ENCODE measurements around the gene NR3C2.
"Not testable (repeated sequence)": the region's sequence is repeated elsewhere in the genome, so short reads cannot be mapped to it uniquely, and the experiment has no call there.

Gene NR3C2

DNA sequence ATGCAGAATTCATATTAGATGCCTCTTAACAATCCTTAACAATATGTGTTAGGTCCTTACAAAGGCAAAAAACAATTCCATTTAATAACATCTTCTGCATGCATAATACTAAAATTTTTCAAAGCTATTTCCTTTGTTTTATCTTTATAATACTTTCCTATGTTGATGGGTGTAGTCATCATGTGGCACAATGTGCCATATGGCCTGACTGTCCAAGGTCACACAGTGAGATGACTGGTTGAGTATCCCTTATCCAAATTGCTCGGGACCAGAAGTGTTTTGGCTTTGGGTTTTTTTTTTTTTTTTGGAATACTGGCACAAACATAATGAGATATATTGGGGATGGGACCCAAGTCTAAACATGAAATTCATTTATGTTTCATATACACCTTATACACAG lies 77.7 kb downstream of the NR3C2 start:
- no peak for DNase-seq

DNA sequence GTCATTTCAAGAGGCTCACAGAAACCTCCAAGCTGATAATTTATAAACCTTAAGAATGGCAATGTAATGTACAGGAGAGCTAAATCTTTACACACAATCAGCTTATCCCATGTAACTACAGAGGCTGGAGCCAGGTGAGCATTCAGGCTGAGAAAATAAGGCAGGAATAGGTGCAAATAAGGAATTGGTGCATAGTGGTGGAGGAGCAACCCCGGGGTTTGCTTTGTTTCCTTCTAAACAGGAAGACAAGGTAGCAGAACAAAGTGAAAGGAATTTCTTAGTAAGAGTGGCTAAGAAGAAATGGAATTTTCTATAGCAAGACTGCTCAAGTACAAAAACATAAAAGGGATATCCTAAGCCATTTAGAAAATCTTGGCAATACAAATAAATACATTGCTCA lies 82.4 kb downstream of the NR3C2 start:
- DNase-seq = no peak

- no peak for DNase-seq
Observed at GRCh38 chr4:148355442-148356123, 86.6 kb downstream of the NR3C2 start.

DNA sequence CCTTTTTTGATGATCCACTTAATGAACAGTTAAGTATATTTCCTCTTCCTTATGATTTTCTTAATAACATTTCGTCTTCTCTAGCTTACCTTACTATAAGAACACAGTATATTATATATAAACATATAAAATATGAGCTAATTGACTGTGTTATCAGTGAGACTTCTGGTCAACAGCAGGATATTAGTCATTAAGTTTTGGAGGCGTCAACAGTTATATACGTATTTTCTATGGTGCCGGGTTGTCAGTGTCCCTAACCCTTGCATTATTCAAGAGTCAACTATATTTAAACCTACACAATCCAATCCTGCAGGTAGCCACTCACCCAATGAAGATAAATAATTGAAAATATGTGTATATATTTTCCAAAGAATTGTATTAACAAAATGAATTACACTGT lies 88.0 kb downstream of the NR3C2 start:
- no peak for DNase-seq

GRCh38 chr4:148353571-148353970 lies 88.6 kb downstream of the NR3C2 start:
- no peak for DNase-seq

- no peak for DNase-seq
Observed at GRCh38 chr4:148349153-148349552, 93.1 kb downstream of the NR3C2 start.

DNA sequence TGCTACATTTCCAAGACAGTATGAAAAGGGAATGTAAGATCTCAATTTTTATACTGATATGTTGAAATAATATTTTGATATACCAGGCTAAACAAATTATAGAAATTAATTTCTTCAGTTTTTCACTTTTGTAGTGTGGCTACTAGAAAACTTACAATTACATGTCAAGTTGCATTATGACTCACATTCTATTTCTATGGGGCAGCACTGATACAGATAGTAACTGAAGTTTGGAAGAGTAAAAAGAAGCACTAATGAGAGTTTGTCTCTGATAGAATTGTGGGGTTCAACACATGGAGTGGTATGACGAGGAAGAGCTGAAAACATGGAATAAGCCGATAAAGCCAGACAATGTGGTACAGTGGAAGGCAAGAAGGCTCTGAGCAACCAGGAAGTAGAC lies 95.6 kb downstream of the NR3C2 start:
- DNase-seq = no peak

GRCh38 chr4:148345509-148345908 lies 96.7 kb downstream of the NR3C2 start:
- DNase-seq = no peak

DNA sequence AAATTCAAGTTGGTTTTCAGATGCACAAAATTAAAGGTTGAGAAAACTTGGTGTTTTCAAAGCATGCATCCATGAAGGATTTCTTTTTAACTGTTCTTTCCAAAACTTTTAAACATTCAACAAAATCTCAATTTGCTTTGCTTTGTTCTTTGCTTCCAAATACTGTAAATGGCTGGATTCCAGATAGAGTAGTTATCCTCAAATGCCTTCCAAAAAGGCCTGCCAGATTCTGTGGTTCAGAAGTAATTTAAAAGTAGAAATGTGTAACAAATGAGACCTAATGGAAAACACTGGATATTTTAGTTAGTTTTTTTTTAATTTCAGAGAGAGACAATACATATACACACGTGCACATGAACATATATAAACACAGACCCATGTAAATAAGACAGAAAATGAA lies 97.3 kb downstream of the NR3C2 start:
- no peak for DNase-seq

GRCh38 chr4:148344352-148344751 lies 97.9 kb downstream of the NR3C2 start:
- no peak for DNase-seq

- no peak for DNase-seq
Observed at GRCh38 chr4:148341980-148342800, 100.0 kb downstream of the NR3C2 start.

GRCh38 chr4:148335133-148335532 lies 107.1 kb downstream of the NR3C2 start:
- no peak for DNase-seq

DNA sequence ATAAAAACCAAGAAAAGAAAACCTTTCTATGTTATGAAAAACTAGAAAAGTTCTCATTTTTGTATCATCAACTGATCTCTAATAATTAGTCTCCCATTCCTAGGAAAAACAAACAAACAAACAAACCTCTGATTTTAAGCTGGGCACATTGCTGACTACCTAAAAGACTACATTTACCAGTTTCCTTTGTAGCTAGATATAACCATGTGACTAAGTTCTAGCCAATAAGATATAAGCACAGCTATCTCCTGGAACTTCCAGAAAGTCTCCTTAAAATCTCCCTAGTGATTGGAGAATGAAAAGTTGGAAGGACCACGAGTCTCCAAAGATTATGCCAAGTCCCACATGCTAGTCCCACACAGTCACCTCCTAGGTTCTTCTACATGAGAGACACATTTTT lies 108.9 kb downstream of the NR3C2 start:
- DNase-seq = no peak

GRCh38 chr4:148332486-148332885 lies 109.7 kb downstream of the NR3C2 start:
- DNase-seq = no peak

DNA sequence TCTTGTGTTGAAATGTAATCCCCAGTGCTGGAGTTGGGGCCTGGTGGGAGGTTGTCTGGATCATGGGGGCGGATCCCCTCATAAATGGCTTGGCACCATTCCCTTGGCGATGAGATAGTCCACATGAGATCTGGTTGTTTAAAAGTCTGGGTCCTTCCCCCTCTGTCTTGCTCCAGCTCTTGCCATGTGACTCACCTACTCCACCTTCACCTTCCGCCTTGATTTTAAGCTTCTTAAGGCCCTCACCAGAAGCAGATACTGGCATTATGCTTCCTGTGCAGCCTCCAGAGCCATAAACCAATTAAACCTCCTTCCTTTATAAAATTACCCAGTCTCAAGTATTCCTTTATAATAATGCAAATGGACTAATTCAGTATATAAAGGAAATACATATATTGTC lies 111.5 kb downstream of the NR3C2 start:
- no peak for DNase-seq

DNA sequence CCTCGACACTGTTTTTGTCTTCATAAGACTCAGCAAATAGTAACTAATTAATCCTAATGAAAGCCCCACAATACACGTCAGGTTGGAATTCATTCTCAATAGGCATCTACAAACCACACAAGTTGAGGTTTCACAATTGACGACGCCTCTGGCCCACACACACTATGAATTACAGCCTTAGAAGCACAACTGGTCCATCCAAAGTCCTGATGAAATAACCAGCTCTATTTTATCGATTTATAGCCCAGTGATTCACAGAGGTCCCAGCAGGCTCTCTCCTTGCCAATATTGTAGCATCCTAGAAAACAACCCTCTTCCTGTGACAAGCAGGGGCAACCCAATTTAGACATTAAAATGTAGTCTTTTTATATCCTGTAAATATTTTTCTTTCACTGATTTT lies 112.1 kb downstream of the NR3C2 start:
- DNase-seq = no peak

GRCh38 chr4:148329751-148330150 lies 112.5 kb downstream of the NR3C2 start:
- DNase-seq = no peak

- DNase-seq = no peak
Observed at GRCh38 chr4:148327683-148328082, 114.5 kb downstream of the NR3C2 start.

DNA sequence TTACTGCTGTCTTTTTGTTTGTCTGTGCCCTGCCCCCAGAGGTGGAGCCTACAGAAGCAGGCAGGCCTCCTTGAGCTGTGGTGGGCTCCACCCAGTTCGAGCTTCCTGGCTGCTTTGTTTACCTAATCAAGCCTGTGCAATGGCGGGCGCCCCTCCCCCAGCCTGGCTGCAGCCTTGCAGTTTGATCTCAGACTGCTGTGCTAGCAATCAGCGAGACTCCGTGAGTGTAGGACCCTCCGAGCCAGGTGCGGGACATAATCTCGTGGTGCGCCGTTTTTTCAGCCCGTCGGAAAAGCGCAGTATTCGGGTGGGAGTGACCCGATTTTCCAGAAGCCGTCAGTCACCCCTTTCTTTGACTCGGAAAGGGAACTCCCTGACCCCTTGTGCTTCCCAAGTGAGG lies 118.9 kb downstream of the NR3C2 start:
- not testable (repeated sequence) for DNase-seq

- DNase-seq = no peak
Observed at GRCh38 chr4:148315049-148315448, 127.2 kb downstream of the NR3C2 start.

DNA sequence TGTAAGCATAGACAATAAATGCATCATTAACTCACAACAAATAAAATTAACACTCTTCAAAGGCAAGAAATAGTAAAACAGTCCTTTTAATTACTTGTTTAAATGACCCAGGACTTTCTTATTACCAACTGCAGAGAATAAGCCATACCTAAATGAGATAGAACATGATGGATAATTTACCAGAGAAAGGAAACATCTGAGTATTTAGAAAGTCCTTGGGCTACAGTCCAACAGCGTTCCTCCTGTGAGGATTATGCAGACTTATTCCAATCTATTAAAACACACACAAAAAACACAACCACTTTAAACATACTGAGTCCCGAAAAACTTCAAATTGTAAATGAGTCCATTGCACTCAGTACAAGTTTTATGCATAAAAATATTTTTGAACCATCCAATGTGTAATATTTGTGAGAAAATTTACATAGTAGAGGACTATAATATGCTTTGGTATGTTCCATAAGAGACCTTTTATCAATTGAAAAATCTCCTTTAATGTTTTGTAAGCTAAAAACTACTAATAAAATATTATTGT lies 129.2 kb downstream of the NR3C2 start:
- no peak for DNase-seq

- DNase-seq = no peak
Observed at GRCh38 chr4:148311526-148311925, 130.7 kb downstream of the NR3C2 start.

DNA sequence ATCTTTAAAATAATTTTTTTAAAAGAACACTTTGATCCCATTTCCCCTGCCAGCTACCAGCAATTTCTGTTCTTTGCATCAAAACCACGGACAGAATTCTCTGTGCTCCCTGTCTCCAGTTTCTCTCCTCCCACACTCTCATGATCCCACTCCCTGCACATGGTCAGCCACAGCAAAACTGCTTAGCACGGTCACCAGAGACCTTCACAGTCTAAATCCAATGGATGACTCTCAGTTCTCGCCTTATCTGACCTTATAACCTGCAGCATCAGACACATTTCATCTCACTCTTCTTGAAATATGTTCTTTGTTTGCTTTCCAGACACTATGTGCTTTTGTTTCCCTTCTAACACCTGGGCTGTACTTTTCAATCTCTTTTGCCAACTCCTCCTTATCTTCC lies 131.5 kb downstream of the NR3C2 start:
- no peak for DNase-seq

GRCh38 chr4:148305751-148306150 lies 136.5 kb downstream of the NR3C2 start:
- DNase-seq = no peak
